Activated CD8-positive, alpha-beta T cell treated with anti-CD3 and anti-CD28 coated beads for 36 hours (primary cell): ENCODE data around the gene DPF1. TPM values are rescaled to one million over a fixed set of nuclear protein-coding genes. Genes with fewer than 3 reads are reported as not detected.

Experiments used
- ATAC-seq: fragments of 200-7000 bp; cut with Tn5 transposase; one replicate; pipeline ENCODE4 v1.10.0; 2021; ENCODE audit warnings: mild to moderate bottlenecking, moderate library complexity
- CTCF ChIA-PET: fragments of 350-600 bp; sonication (Branson Sonifier 250); formaldehyde crosslinking; loops from one replicate; lab custom pipeline; 2021; ENCODE audit warnings: antibody characterized with exemption; lab: Charles Lee
- POLR2A ChIA-PET: fragments of 350-600 bp; sonication (Branson Sonifier 250); formaldehyde crosslinking; loops from one replicate; lab custom pipeline; 2021; ENCODE audit warnings: antibody characterized with exemption; lab: Charles Lee
- DNase-seq: peaks from one replicate; pipeline ENCODE4 v3.0.0-alpha.2; 2020
- H3K27ac Mint-ChIP-seq: one replicate; pipeline ENCODE4 v1.8.0; 2021; ENCODE audit warnings: mild to moderate bottlenecking, mixed read lengths
- H3K27me3 Mint-ChIP-seq: one replicate; pipeline ENCODE4 v1.8.0; 2021; ENCODE audit warnings: mixed read lengths
- H3K36me3 Mint-ChIP-seq: one replicate; pipeline ENCODE4 v1.8.0; 2021; ENCODE audit warnings: low read depth, mixed read lengths
- H3K4me1 Mint-ChIP-seq: one replicate; pipeline ENCODE4 v1.8.0; 2021; ENCODE audit warnings: low read depth, mixed read lengths
- H3K4me3 Mint-ChIP-seq: one replicate; pipeline ENCODE4 v1.8.0; 2021; ENCODE audit warnings: mild to moderate bottlenecking, moderate library complexity, mixed read lengths
- H3K9me3 Mint-ChIP-seq: one replicate; pipeline ENCODE4 v1.8.0; 2021; ENCODE audit warnings: mixed read lengths
- CTCF ChIP-seq: fragments of 200-600 bp; IDR thresholded peaks from one replicate; pipeline ENCODE4 v1.8.0; 2022; ENCODE audit warnings: antibody characterized with exemption, mild to moderate bottlenecking
- intact Hi-C: fragments of 100-400 bp; cut with micrococcal nuclease; formaldehyde crosslinking; loops from one replicate; pipeline ENCODE4 v1.10.0; 2022
- total RNA-seq, 2 experiments: library from RNA; stranded (reverse); gene quantifications; one replicate each; pipeline ENCODE4 v1.2.3, GENCODE V29; 2021

DPF1 gene
- total RNA-seq, 2 experiments from 2014 or later: 0.47 to 1.0 TPM

GRCh38 chr19:38164526-38164925 is 59.5 kb downstream of the DPF1 start:
- no peak for ATAC-seq
- no peak overlapping the region for H3K27ac Mint-ChIP-seq
- H3K27me3 Mint-ChIP-seq: no peaks in the 10 kb centered on the region
- intact Hi-C loops: no loop called here
- H3K4me3 Mint-ChIP-seq: no peak overlapping the region
- no peak for DNase-seq
- CTCF ChIA-PET: interaction anchor here (1.0 kb wide), 1 partner anchor 262 kb away, joined by 3 read pairs; no protein-coding TSS in a partner anchor
- no peak for TF ChIP-seq CTCF
- peaks cover 34% of the 10 kb centered on the region for H3K36me3 Mint-ChIP-seq
- POLR2A ChIA-PET: no interaction called here
- H3K4me1 Mint-ChIP-seq: no peaks in the 10 kb centered on the region
- peaks cover 11% of the 10 kb centered on the region for H3K9me3 Mint-ChIP-seq

- ChIA-PET CTCF (no interaction called here), POLR2A (interaction anchor here (0.7 kb wide), 1 partner anchor 284 kb away, joined by 3 read pairs; no protein-coding TSS in a partner anchor)
- Mint-ChIP-seq H3K4me1 (no peaks in the 10 kb centered on the region), H3K9me3 (peaks cover 11% of the 10 kb centered on the region), H3K36me3 (peaks cover 34% of the 10 kb centered on the region), H3K27ac (no peak overlapping the region), H3K4me3 (no peak overlapping the region), H3K27me3 (no peaks in the 10 kb centered on the region)
- TF ChIP-seq CTCF: no peak
- ATAC-seq (peak; percentile 24), DNase-seq (no peak)
- intact Hi-C loops: no loop called here
Observed at GRCh38 chr19:38163419-38164290, 60.4 kb downstream of the DPF1 start.

GRCh38 chr19:38162632-38163031 is 61.4 kb downstream of the DPF1 start:
- ChIA-PET POLR2A (no interaction called here), CTCF (no interaction called here)
- Mint-ChIP-seq H3K4me1 (no peaks in the 10 kb centered on the region), H3K9me3 (peaks cover 11% of the 10 kb centered on the region), H3K27me3 (no peaks in the 10 kb centered on the region), H3K4me3 (no peak overlapping the region), H3K36me3 (peaks cover 36% of the 10 kb centered on the region), H3K27ac (no peak overlapping the region)
- intact Hi-C loops: no loop called here
- no peak for TF ChIP-seq CTCF
- ATAC-seq (no peak), DNase-seq (no peak)

- ATAC-seq: no peak
- ChIA-PET POLR2A (no interaction called here), CTCF (no interaction called here)
- no peak for TF ChIP-seq CTCF
- DNase-seq: no peak
- H3K36me3 Mint-ChIP-seq: peaks cover 36% of the 10 kb centered on the region
- H3K4me3 Mint-ChIP-seq: no peak overlapping the region
- no peaks in the 10 kb centered on the region for H3K27me3 Mint-ChIP-seq
- intact Hi-C loops: no loop called here
- no peaks in the 10 kb centered on the region for H3K4me1 Mint-ChIP-seq
- H3K27ac Mint-ChIP-seq: no peak overlapping the region
- peaks cover 11% of the 10 kb centered on the region for H3K9me3 Mint-ChIP-seq
Observed at GRCh38 chr19:38162094-38162493, 61.9 kb downstream of the DPF1 start.

Other genes with a start within 250 kb of the DPF1 start
- gene PPP1R14A, start 32.2 kb upstream of the DPF1 start, total RNA-seq: 1 to 10 TPM in 1 of 2 experiments, under 1 TPM in 1; 0.60 to 1.5 TPM
- 10 to 100 TPM; 56.2 to 68.4 TPM for gene SPINT2, start 40.4 kb upstream of the DPF1 start, total RNA-seq
- gene C19orf33, start 80.0 kb upstream of the DPF1 start, total RNA-seq: not detected
- gene YIF1B, start 91.7 kb upstream of the DPF1 start, total RNA-seq: 10 to 100 TPM; 75.6 to 79.0 TPM
- gene KCNK6, start 95.6 kb upstream of the DPF1 start, total RNA-seq: 10 to 100 TPM; 10.3 to 11.9 TPM
- 1 to 10 TPM; 3.4 to 5.8 TPM for gene CATSPERG, start 111.6 kb upstream of the DPF1 start, total RNA-seq
- gene PSMD8, start 150.3 kb upstream of the DPF1 start, total RNA-seq: 100 to 1,000 TPM; 178 to 191 TPM
- gene GGN, start 163.8 kb upstream of the DPF1 start, total RNA-seq: not detected
- 1 to 10 TPM in 1 of 2 experiments, under 1 TPM in 1; 0.69 to 1.5 TPM for gene SPRED3, start 164.5 kb upstream of the DPF1 start, total RNA-seq
- gene FAM98C, start 178.9 kb upstream of the DPF1 start, total RNA-seq: 10 to 100 TPM; 11.7 to 12.5 TPM
- 1 to 10 TPM; 1.4 to 1.8 TPM for gene RASGRP4, start 202.0 kb upstream of the DPF1 start, total RNA-seq
- gene RYR1, start 209.5 kb upstream of the DPF1 start, total RNA-seq: 1 to 10 TPM in 1 of 2 experiments, under 1 TPM in 1; 0.63 to 1.2 TPM